Measurements from ENCODE around the gene TTYH1. TPM values are rescaled to one million over a fixed set of nuclear protein-coding genes. Genes with fewer than 3 reads are reported as not detected.

TTYH1 gene
- total and polyA plus RNA-seq, 2 of the 8 experiments (the other 6 are each of a cell fraction or from before 2014, with no cell fraction given): 26.7 to 46.5 TPM

DNA sequence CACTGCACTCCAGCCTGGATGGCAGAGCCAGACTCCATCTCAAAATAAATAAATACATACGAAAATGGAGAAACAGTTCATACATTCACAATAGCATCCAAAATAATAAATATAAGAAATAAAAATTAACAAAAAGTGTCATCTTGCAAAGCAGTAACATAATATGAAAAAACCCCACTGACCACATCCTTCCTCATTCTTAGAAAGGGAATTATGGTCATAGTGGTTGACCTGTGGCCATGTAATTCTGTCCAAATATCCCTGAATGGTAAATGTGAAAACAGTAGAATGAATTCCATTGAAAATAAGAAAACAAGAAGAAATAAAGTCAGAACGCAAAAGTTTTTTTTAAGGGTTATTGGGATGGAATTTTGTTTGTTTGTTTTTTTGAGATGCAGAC lies 64.8 kb downstream of the TTYH1 start:
- H2BK20ac ChIP-seq (ENCODE audit: low read length): no peak overlapping the region
- H2BK15ac ChIP-seq (ENCODE audit: low read length): no peak overlapping the region
- H3K4ac ChIP-seq (replicated peaks; ENCODE audit: insufficient read length, low read depth, low read length): no peak overlapping the region
- H3K14ac ChIP-seq (ENCODE audit: insufficient read length): no peak overlapping the region
- H3K36me3 ChIP-seq (ENCODE audit: control insufficient read depth in 2 of 4, insufficient read depth in 4 of 4, low read length in 3 of 4): no peaks in the 10 kb centered on the region
- H3K79me1 ChIP-seq (ENCODE audit: low read depth, low read length): no peaks in the 10 kb centered on the region
- no peak overlapping the region for H3K9ac ChIP-seq (replicated peaks in 1 of 4; ENCODE audit: extremely low read depth in 1 of 4, low read depth in 3 of 4, low read length in 3 of 4)
- no peak overlapping the region for H4K5ac ChIP-seq (ENCODE audit: insufficient read length, low read depth, low read length)
- H4K91ac ChIP-seq (replicated peaks; ENCODE audit: insufficient read length, low read length): no peak overlapping the region
- TF ChIP-seq SP2 (IDR thresholded peaks at IDR 0.05; ENCODE audit: low read length): no peak
- TF ChIP-seq SIRT6 (IDR thresholded peaks at IDR 0.05; ENCODE audit: low read length): no peak
- no peak for TF ChIP-seq SUZ12 (IDR thresholded peaks at IDR 0.05; ENCODE audit: low read length)
- no peak for TF ChIP-seq PHF8 (conservative IDR thresholded peaks at IDR 0.05; ENCODE audit: low read depth, low read length)
- TF ChIP-seq, protein P1, sequence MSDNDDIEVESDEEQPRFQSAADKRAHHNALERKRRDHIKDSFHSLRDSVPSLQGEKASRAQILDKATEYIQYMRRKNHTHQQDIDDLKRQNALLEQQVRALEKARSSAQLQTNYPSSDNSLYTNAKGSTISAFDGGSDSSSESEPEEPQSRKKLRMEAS (IDR thresholded peaks at IDR 0.05): no peak
- no peak overlapping the region for H3K4me3 ChIP-seq (ENCODE audit: extremely low read depth in 1 of 4, insufficient read depth in 2 of 4, low read depth in 3 of 4, low read length in 4 of 4)
- no peaks in the 10 kb centered on the region for H3K4me1 ChIP-seq (replicated peaks in 1 of 4; ENCODE audit: control insufficient read depth in 3 of 4, insufficient read depth in 4 of 4, low read length in 3 of 4)
- no peak overlapping the region for H2BK12ac ChIP-seq (ENCODE audit: low read depth, low read length)
- H3K18ac ChIP-seq (ENCODE audit: extremely low read depth, low read length): no peak overlapping the region
- H4K20me1 ChIP-seq (replicated peaks in 1 of 2; ENCODE audit: control insufficient read depth in 1 of 2, insufficient read depth in 2 of 2, low read length in 2 of 2): no peaks in the 10 kb centered on the region
- FAIRE-seq (no peak), DNase-seq (ENCODE audit: low read depth in 1 of 2, low spot score in 2 of 2) (no peak)
- no peak overlapping the region for H2BK120ac ChIP-seq (replicated peaks; ENCODE audit: low read depth, low read length)
- no peaks in the 10 kb centered on the region for H3K79me2 ChIP-seq (ENCODE audit: control insufficient read depth in 1 of 2, insufficient read depth in 2 of 2, low read length in 2 of 2)
- H4K8ac ChIP-seq (ENCODE audit: extremely low read depth, insufficient read depth, low read length): no peak overlapping the region
- H2BK5ac ChIP-seq (ENCODE audit: low read depth, low read length): no peak overlapping the region
- peaks cover 0 to 5% of the 10 kb centered on the region in 2 experiments; a peak in 2 of 4 replicates for H3K9me3 ChIP-seq (ENCODE audit: insufficient read depth in 2 of 2, low read depth in 1 of 2, low read length in 1 of 2)
- no peak overlapping the region for H3K27ac ChIP-seq (ENCODE audit: low read depth, low read length)
- H3K27me3 ChIP-seq (replicated peaks in 1 of 4; ENCODE audit: control insufficient read depth in 3 of 4, extremely low read depth in 1 of 4, insufficient read depth in 3 of 4, low read length in 3 of 4): no peaks in the 10 kb centered on the region
- 84 to 100% methylated on average over 1 to 2 of the region's 2 CpGs for WGBS, 2 experiments (ENCODE audit: extremely low coverage in 1 of 2, insufficient coverage in 1 of 2, insufficient read length in 1 of 2, insufficient replicate concordance in 2 of 2, low coverage in 1 of 2, low lambda C conversion rate in 2 of 2, missing lambda C conversion rate in 1 of 2)
- ChIA-PET POLR2A (ENCODE audit: partially characterized antibody) (interaction anchor here (1.3 kb wide), 1 partner anchor 601 kb away, joined by 3 read pairs; no protein-coding TSS in a partner anchor), CTCF (ENCODE audit: partially characterized antibody) (interaction anchor here (0.6 to 3.2 kb wide), 6 partner anchors 9 to 1044 kb away, joined by 3 to 16 read pairs (median 4); no protein-coding TSS in a partner anchor)
- H3K23ac ChIP-seq (ENCODE audit: insufficient read length): no peak overlapping the region
- H3K56ac ChIP-seq (replicated peaks; ENCODE audit: insufficient read length, low read depth, low read length): no peak overlapping the region
- no peak overlapping the region for H3K4me2 ChIP-seq (ENCODE audit: insufficient read depth in 1 of 2, low read depth in 2 of 2, low read length in 2 of 2)
- H3K23me2 ChIP-seq (ENCODE audit: low read depth, low read length): no peaks in the 10 kb centered on the region
- no peak overlapping the region for H2AFZ ChIP-seq (ENCODE audit: low read length)
- no peak overlapping the region for H2AK5ac ChIP-seq (ENCODE audit: low read depth, low read length)

All from H1 (cell line).